GM23338 (cell line): Measurements from ENCODE around the gene ARHGAP9.

Experiments used
- CREB1 ChIP-seq: fragments of 250-450 bp; sonication (Bioruptor Pico); IDR thresholded peaks from 2 replicates; pipeline ENCODE4 v1.5.0; 2020; ENCODE audit warnings: low read depth, mild to moderate bottlenecking, moderate library complexity
- EZH2 ChIP-seq: fragments of 200-600 bp; sonication (generic); IDR thresholded peaks from one replicate; pipeline ENCODE4 v1.8.0; 2017; ENCODE audit warnings: antibody characterized with exemption, mild to moderate bottlenecking, low read depth; ENCODE audit not compliant: unreplicated experiment
- EZH2phosphoT487 ChIP-seq: fragments of 200-600 bp; sonication (generic); IDR thresholded peaks from one replicate; pipeline ENCODE4 v1.8.1; 2018; ENCODE audit warnings: antibody characterized with exemption; ENCODE audit not compliant: unreplicated experiment
- JUNB ChIP-seq: IDR thresholded peaks from one replicate; pipeline ENCODE4 v1.6.1; 2016; ENCODE audit warnings: antibody characterized with exemption; ENCODE audit not compliant: unreplicated experiment
- POLR2AphosphoS5 ChIP-seq: IDR thresholded peaks from 2 replicates; pipeline ENCODE4 v1.6.1; 2016; ENCODE audit warnings: antibody characterized with exemption, low read depth
- ZNF114 ChIP-seq: fragments of 250-450 bp; sonication (Bioruptor Pico); IDR thresholded peaks from 2 replicates; pipeline ENCODE4 v1.5.0; 2020; ENCODE audit warnings: mild to moderate bottlenecking, moderate library complexity
- TF ChIP-seq, protein P1 (sequence below), 2 experiments: fragments of 200-600 bp in 1 of 2; sonication (generic) in 1 of 2; conservative IDR thresholded peaks; 2 replicates each; pipeline versions ENCODE4 v1.5.1 to v1.6.1; 2016 to 2017; ENCODE audit warnings: antibody characterized with exemption in 2 of 2, low read depth in 2 of 2, mild to moderate bottlenecking in 2 of 2, moderate library complexity in 1 of 2
- TF ChIP-seq, protein P2 (sequence below): IDR thresholded peaks from one replicate; pipeline ENCODE4 v1.6.1; 2018; ENCODE audit warnings: antibody characterized with exemption; ENCODE audit not compliant: unreplicated experiment
- TF ChIP-seq, protein P3 (sequence below): IDR thresholded peaks from 2 replicates; pipeline ENCODE4 v1.6.1; 2016; ENCODE audit warnings: antibody characterized with exemption
- TF ChIP-seq, protein P4 (sequence below): fragments of 250-450 bp; sonication (Bioruptor Pico); IDR thresholded peaks from 2 replicates; pipeline ENCODE4 v1.5.0; 2020; ENCODE audit warnings: mild to moderate bottlenecking, moderate library complexity

DNA sequence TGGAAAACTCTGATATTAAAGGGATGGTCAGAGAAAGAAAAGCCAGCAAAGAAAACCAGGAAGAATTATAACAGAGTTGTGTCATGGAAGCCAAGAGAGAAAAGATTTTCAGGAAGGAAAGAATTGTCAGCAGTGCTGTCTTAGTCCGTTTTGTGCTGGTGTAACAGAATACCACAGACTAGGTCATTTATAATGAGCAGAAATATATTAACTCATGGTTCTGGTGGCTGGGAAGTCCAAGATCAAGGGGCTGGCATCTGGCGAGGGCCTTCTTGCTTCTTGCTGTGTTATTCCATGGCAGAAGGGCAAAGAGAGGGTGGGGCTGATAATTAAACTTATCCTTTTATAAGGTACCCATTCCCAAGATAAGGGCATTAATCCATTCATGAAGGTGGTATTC is 31.0 kb downstream of the ARHGAP9 start:
- TF ChIP-seq EZH2 (no peak), EZH2phosphoT487 (no peak), POLR2AphosphoS5 (no peak), CREB1 (no peak), JUNB (no peak), ZNF114 (no peak)
- TF ChIP-seq, protein P1, sequence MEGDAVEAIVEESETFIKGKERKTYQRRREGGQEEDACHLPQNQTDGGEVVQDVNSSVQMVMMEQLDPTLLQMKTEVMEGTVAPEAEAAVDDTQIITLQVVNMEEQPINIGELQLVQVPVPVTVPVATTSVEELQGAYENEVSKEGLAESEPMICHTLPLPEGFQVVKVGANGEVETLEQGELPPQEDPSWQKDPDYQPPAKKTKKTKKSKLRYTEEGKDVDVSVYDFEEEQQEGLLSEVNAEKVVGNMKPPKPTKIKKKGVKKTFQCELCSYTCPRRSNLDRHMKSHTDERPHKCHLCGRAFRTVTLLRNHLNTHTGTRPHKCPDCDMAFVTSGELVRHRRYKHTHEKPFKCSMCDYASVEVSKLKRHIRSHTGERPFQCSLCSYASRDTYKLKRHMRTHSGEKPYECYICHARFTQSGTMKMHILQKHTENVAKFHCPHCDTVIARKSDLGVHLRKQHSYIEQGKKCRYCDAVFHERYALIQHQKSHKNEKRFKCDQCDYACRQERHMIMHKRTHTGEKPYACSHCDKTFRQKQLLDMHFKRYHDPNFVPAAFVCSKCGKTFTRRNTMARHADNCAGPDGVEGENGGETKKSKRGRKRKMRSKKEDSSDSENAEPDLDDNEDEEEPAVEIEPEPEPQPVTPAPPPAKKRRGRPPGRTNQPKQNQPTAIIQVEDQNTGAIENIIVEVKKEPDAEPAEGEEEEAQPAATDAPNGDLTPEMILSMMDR (conservative IDR thresholded peaks at IDR 0.05; ENCODE audit: low read depth in 2 of 2), result no peak
- TF ChIP-seq, protein P2, sequence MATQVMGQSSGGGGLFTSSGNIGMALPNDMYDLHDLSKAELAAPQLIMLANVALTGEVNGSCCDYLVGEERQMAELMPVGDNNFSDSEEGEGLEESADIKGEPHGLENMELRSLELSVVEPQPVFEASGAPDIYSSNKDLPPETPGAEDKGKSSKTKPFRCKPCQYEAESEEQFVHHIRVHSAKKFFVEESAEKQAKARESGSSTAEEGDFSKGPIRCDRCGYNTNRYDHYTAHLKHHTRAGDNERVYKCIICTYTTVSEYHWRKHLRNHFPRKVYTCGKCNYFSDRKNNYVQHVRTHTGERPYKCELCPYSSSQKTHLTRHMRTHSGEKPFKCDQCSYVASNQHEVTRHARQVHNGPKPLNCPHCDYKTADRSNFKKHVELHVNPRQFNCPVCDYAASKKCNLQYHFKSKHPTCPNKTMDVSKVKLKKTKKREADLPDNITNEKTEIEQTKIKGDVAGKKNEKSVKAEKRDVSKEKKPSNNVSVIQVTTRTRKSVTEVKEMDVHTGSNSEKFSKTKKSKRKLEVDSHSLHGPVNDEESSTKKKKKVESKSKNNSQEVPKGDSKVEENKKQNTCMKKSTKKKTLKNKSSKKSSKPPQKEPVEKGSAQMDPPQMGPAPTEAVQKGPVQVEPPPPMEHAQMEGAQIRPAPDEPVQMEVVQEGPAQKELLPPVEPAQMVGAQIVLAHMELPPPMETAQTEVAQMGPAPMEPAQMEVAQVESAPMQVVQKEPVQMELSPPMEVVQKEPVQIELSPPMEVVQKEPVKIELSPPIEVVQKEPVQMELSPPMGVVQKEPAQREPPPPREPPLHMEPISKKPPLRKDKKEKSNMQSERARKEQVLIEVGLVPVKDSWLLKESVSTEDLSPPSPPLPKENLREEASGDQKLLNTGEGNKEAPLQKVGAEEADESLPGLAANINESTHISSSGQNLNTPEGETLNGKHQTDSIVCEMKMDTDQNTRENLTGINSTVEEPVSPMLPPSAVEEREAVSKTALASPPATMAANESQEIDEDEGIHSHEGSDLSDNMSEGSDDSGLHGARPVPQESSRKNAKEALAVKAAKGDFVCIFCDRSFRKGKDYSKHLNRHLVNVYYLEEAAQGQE, result no peak
- TF ChIP-seq, protein P3, sequence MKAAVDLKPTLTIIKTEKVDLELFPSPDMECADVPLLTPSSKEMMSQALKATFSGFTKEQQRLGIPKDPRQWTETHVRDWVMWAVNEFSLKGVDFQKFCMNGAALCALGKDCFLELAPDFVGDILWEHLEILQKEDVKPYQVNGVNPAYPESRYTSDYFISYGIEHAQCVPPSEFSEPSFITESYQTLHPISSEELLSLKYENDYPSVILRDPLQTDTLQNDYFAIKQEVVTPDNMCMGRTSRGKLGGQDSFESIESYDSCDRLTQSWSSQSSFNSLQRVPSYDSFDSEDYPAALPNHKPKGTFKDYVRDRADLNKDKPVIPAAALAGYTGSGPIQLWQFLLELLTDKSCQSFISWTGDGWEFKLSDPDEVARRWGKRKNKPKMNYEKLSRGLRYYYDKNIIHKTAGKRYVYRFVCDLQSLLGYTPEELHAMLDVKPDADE, result no peak
- TF ChIP-seq, protein P4, sequence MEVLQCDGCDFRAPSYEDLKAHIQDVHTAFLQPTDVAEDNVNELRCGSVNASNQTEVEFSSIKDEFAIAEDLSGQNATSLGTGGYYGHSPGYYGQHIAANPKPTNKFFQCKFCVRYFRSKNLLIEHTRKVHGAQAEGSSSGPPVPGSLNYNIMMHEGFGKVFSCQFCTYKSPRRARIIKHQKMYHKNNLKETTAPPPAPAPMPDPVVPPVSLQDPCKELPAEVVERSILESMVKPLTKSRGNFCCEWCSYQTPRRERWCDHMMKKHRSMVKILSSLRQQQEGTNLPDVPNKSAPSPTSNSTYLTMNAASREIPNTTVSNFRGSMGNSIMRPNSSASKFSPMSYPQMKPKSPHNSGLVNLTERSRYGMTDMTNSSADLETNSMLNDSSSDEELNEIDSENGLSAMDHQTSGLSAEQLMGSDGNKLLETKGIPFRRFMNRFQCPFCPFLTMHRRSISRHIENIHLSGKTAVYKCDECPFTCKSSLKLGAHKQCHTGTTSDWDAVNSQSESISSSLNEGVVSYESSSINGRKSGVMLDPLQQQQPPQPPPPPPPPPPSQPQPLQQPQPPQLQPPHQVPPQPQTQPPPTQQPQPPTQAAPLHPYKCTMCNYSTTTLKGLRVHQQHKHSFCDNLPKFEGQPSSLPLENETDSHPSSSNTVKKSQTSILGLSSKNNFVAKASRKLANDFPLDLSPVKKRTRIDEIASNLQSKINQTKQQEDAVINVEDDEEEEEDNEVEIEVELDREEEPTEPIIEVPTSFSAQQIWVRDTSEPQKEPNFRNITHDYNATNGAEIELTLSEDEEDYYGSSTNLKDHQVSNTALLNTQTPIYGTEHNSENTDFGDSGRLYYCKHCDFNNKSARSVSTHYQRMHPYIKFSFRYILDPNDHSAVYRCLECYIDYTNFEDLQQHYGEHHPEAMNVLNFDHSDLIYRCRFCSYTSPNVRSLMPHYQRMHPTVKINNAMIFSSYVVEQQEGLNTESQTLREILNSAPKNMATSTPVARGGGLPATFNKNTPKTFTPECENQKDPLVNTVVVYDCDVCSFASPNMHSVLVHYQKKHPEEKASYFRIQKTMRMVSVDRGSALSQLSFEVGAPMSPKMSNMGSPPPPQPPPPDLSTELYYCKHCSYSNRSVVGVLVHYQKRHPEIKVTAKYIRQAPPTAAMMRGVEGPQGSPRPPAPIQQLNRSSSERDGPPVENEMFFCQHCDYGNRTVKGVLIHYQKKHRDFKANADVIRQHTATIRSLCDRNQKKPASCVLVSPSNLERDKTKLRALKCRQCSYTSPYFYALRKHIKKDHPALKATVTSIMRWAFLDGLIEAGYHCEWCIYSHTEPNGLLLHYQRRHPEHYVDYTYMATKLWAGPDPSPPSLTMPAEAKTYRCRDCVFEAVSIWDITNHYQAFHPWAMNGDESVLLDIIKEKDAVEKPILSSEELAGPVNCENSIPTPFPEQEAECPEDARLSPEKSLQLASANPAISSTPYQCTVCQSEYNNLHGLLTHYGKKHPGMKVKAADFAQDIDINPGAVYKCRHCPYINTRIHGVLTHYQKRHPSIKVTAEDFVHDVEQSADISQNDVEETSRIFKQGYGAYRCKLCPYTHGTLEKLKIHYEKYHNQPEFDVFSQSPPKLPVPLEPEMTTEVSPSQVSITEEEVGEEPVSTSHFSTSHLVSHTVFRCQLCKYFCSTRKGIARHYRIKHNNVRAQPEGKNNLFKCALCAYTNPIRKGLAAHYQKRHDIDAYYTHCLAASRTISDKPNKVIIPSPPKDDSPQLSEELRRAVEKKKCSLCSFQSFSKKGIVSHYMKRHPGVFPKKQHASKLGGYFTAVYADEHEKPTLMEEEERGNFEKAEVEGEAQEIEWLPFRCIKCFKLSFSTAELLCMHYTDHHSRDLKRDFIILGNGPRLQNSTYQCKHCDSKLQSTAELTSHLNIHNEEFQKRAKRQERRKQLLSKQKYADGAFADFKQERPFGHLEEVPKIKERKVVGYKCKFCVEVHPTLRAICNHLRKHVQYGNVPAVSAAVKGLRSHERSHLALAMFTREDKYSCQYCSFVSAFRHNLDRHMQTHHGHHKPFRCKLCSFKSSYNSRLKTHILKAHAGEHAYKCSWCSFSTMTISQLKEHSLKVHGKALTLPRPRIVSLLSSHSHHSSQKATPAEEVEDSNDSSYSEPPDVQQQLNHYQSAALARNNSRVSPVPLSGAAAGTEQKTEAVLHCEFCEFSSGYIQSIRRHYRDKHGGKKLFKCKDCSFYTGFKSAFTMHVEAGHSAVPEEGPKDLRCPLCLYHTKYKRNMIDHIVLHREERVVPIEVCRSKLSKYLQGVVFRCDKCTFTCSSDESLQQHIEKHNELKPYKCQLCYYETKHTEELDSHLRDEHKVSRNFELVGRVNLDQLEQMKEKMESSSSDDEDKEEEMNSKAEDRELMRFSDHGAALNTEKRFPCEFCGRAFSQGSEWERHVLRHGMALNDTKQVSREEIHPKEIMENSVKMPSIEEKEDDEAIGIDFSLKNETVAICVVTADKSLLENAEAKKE (CRISPR knock-in tag), result no peak
